ENCODE measurements around the gene ITFG1.
"Not testable (repeated sequence)": the region's sequence is repeated elsewhere in the genome, so short reads cannot be mapped to it uniquely, and the experiment has no call there.

ITFG1 gene

DNA sequence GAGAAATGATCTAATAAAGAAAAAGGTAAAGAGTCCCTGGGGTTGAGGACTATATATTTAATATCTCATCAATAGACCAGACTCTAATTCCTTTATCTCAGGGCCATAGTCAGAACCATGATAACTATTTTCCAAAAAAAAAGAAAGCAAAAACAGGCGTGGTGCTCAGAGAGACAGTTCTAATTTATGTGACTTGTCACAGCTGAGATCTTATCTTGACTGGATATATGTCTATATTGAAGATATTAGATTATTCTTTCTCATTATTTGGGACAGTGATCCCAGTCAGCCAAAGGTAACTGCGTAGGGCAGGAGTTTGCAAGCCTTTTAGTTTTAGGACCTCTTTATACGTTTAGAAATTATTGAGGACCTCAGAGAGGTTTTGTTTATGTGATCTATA, 52.4 kb downstream of the ITFG1 start:
- DNase-seq = no peak

DNA sequence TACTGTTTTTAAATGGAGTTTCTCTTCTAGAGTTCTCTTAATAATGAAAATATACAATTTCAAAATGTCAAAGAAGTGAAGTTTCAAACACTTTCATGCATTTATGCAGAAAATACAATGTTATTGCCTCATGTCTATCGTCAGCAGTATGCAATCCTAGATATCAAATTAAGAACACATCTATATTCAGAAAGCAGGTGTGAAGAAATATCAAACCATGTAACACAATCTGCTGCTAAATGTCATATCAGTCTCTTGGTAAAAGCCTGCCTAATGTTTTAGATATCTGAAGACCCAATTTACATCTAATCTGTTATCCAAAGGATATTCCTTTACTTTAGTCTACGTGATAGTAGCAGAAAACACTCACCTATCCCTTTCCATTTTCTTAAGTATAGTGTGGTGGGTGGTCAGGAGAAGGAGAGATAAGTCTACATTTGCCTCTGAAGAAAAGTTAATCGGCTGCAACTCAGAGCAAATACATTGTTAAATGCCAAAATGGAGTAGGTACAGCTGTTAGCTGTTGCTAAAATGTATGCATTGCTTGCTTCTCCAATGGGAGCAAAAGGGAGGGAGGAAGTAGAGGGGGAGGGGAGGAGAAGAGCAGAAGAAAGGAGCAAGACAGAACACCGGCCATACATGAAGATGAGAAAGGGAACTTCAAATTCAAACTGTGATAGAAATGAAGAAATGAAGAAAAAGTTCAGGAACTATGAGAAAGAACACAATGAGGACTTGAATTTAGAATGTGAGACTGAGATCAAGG, 64.9 kb downstream of the ITFG1 start:
- DNase-seq = no peak

DNA sequence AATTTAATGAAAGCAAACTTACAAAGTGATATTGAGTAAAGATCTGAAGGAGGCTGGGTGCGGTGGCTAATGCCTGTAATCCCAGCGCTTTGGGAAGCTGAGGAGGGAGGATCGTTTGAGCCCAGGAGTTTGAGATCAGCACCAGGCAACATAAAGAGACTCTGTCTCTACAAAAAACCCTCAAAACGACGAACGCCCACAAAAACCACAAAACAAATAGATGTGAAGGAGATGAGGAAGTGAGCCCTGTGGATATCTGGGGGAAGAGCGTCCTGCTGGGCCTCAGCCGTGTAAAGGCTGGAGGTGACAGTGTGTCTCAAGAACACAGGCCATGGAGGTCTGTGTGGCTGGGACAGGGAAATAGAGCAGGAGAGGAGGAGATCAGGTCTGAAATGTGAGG, 68.8 kb downstream of the ITFG1 start:
- no peak for DNase-seq

DNA sequence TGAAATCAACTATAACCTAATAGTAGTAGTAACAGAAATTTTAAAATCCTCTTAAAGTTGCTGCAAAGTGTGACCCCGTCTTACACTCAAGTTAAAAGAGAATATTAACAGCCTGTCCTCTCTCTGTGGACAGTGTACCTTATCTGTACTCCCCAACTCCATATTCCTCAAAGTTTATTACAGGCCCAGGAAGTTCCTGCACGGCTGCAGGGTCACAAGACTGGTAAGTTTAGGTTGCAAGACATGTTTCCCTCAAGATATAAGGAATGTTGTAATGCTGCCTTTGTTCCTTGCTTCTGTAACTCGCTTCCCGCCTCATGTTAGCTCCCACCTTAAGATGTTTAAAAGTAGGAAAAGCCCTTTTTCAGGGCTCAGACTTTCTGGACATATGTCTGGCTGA, 72.2 kb downstream of the ITFG1 start:
- DNase-seq = no peak

DNA sequence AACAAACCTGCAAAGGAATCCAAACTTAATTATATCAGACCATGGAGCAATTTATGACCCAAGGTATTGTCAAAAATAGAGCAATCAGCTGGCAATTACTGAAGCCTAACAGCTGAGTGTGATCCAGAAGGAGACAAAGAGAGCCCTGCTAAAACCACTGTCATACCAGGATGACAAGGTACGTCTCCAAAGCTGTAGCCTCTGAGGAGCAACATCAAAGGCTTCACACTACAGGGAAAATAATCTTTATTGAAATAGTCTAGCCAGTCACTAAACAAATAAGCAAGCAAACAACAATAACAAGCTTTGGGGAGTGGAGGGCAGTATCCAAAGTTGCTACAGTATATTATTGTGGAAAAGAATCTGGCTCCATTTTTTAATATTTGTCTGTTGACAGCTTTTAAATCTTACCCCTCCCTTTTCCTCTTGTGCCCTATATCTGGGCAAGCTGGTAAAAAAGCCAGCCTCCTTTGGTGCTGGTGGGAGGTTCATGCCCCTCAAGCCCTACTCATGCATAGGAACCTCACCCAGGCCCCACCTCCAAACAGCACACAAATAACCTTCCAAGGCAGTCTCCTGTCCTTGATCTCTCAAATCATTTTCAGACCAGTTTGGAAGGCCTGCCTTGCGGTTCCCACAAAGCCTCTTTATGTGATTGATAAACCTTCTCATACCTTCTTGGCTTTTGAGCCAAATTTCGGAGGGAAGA, 73.7 kb downstream of the ITFG1 start:
- no peak for DNase-seq

DNA sequence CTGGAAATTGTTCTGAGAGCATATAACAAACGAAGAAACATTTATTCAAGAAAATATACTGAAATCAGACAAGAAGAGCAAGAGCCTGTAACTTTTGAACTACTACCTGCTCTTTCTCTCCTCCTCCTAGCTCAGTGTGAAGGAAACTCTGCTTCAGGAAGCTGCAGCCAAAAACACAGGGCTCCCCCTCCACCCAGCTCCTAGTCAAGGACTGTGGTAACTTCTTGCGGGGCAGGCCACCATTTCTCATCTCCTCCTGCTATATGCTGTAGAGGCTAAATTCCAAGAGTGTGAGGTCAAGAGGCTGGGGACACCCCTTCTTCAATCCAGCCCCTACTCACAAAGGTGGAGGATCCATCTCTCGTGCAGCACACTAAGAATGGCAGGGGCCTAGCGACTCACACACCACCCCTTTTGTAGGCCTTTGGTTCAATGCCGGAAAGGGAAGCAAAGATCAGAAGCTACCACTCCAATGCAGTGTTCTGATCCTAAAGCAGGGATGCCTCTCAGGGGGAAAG, 74.6 kb downstream of the ITFG1 start:
- DNase-seq = no peak

DNA sequence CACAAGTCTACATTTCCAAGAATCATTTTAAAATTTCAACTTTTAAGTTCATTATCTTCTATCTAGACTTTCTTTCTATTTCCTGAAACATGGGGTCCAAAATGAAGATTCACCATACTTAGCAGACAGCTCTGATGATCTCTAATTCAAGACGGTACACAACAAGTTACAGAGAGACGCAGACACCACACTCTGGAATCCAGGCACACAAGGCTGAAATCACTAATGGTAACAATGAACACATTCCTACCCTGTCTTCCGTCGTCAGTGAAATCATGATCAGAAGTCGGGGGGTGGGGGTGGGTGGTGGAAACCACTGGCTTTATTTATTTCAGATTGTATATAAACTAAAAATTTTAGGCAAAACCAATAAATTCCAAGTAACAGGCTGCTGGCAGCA, 78.5 kb downstream of the ITFG1 start:
- DNase-seq = no peak

DNA sequence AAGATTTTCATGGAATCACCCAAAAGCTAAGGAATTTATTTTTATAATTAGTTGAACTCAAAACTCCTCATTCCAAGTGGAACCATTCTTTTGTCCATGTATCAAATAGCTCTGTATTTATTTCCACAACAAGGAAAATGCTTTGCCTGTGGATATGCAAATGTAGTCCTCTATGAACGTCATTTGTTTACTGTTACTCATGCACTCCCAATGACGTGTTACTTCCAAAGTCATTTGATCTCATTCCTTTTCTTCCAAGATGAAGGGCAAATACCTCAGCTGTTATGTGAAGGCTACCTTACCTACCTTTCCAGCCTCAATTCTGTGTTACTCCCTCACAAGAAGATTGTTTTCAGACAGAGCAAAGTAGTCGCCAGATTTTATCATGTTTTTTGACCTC, 83.7 kb downstream of the ITFG1 start:
- no peak for DNase-seq

DNA sequence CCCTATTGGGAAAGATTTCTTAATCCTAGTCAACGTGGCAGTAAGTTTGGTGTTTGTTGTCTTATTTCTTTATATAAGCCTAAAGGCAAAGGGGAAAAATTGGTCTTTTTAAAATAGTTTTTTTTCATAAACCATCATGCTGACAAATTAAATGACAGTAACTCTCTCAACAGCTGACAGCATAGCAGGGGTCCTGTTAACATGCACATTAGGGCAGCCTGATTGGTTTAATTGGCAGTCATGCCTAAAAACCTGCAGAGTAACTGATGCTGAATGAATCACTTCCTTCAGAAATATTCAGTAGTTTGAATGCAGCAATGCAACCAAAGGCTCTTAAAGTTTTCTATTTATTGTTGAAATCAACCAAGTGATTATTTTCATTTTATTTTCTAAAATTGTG, 85.4 kb downstream of the ITFG1 start:
- peak; percentile 63 for DNase-seq

DNA sequence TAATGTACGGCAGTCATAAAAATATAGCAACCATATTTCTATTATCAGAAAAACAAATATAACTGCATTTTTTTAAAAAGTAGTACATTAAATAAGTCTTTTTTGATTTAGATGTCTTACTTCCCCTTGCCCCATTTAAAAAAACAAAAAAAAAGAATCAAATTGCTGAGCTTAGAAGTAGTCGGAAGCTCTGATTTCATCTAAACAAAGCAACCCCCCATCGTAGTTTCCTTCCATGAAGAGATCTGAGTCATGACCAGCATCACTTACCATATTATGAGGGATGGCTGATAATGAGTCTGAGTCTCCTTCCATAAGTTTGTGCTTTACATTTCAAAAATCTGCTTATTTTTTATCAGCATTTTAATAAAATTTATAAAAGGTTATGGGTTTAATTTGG, 86.2 kb downstream of the ITFG1 start:
- DNase-seq = no peak

DNA sequence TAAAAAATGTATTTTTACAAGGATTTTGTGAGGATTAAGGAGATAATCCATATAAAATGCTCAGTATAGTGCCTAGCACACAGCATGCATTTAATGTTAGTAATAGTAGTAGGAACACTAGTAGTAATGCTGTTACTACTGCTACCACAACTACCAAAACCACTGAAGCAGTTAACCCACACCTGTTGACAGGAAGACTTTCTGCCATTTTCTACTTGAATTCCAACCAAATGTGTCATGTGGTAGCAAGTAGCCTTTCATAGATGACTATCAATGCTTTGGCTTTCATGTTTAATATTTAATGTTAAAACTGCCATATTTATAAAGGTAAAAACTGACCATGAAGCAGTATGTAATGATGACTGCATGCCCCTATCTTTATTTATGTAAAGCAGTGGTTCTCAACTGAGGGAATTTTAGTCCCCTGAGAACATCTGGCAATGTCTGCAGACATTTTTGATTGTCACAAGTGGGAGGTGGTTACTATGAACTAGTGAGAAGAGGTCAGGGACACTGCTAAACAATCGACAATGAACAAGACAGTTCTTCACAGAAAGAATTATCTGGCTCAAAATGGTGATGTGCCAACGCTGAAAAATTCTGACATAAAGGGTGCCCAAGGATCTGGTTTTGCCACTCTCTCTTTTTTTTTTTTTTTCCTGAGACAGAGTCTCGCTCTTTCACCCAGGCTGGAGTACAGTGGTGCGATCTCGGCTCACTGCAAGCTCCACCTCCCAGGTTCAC, 89.4 kb downstream of the ITFG1 start:
- DNase-seq = no peak

DNA sequence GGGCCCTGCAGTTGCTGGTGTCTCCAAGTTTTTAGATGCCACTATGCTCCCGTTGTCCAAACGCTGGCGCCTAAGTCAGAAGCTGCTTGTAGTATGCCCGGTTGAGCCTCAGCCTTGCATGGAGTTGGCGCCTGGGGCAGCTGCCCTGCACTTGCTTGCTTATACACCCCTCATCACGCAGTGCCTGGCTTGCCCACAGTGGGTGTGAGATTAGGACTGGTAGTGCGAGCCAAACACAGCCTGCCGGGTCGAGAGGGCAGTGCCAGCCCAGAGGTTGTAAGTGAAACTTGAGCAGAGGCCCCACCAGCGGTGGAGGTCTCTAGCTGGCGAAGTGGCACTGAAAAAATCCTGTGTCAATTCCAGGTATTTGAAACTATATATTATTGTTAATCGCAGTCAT, 90.3 kb downstream of the ITFG1 start:
- no peak for DNase-seq

DNA sequence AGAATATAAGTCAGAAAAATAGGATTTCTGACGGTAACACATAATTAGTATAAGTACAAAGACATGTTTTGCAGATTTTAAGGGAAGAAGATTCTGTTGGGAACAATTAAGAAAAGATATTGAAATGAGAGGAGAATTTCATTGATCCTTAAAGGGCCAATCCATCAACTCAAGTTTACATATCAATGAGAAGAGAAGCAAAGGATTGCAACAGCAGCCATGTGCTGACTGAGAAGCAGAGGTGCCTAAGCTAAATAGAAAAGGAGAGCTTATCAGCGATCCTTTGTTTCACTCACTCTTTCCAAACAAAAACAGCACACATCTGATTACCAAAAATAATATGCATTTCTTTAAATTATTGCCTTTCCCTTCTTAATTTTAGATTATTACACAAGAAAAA, 94.6 kb downstream of the ITFG1 start:
- DNase-seq = no peak

DNA sequence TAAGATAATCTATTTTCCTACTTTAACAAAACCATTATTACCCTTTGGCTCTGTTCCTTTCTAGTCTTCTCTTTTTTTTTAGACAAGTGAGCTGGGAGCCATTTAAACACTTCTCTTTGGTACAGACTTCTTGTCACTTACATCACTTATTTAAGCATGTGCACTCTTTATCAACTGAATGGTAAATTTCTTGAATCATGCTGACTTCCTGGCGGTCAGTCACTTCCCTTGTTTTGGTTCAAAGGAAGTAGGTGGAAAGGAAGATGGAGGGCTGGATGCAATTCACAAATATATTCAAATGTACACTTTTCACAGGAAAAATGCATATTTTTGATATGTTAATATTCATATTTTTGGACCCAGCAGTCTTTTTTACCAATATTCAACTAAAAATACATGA, 97.1 kb downstream of the ITFG1 start:
- DNase-seq = no peak

DNA sequence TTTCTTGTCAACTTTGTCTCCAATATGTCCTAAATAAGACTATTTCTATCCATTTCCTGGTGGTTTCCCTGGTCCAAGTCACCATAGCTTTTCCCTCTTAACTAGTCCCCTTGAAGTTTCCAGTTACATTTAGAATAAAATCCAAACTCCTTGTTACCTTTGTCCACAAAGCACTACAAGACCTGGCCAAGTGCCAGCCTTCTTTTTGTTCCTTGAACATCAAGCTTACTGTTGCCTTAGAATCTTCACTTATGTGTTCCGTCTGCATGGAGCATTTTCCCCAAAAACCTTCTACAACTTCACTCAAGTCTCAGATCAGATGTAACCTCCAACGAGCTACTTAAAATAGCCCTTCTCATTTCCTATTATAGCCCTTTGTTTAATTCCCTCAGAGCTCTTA, 101.4 kb downstream of the ITFG1 start:
- DNase-seq = no peak

DNA sequence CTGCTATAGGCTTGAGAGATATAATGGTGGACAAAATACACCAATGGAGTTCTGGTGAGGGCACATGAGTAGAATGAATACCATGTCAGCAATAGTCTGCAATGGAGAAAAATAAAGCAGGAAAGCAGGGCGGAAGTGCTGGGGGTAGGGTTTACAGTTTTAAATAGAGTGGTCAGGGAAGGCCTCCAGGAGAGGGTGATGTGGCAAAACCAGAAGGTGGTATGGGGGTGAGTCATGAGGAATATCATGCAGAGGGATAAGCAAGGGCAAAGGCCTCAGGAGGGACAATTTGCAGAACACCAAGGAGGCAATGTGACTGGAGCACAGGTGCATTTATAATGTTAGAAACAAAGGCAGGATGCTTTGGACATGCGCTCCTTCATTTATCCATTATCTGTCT, 102.0 kb downstream of the ITFG1 start:
- DNase-seq = no peak

DNA sequence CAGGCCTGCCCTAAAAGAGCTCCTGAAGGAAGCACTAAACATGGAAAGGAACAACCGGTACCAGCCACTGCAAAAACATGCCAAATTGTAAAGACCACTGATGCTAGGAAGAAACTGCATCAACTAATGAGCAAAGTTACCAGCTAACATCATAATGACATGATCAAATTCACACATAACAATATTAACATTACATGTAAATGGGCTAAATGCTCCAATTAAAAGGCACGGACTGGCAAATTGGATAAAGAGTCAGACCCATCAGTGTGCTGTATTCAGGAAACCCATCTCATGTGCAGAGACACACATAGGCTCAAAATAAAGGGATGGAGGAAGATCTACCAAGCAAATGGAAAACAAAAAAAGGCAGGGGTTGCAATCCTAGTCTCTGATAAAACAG, 111.8 kb downstream of the ITFG1 start:
- not testable (repeated sequence) for DNase-seq

DNA sequence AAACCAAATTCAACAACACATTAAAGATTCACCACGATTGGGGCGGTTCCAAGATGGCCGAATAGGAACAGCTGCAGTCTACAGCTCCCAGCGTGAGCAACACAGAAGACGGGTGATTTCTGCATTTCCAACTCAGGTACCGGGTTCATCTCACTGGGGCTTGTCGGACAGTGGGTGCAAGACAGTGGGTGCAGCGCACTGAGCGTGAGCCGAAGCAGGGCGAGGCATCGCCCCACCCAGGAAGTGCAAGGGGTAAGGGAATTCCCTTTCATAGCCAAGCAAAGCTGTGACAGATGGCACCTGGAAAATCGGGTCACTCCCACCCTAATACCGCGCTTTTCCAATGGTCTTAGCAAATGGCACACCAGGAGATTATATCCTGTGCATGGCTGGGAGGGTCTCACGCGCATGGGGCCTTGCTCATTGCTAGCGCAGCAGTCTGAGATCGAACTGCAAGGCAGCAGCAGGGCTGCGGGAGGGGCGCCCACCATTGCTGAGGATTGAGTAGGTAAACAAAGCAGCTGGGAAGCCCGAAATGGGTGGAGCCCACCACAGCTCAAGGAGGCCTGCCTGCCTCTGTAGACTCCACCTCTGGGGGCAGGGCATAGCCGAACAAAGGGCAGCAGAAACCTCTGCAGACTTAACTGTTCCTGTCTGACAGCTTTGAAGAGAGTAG, 113.7 kb downstream of the ITFG1 start:
- not testable (repeated sequence) for DNase-seq

DNA sequence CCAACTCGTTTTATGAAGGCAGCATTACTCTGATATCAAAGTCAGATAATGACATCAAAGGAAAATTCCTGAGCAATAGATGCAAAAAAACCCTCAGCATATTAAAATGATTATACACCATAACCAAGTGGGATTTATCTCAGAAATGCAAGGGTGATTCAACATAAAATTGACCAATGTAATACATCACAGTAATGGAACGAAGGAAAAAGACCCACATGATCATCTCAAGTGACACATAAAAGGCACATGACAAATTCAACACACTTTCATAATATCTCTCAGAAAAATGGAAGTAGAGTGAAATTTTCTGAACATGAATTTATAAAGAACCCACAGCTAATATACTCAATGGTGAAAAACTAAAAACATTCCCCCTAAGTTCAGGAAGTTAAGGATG, 118.8 kb downstream of the ITFG1 start:
- DNase-seq = no peak

DNA sequence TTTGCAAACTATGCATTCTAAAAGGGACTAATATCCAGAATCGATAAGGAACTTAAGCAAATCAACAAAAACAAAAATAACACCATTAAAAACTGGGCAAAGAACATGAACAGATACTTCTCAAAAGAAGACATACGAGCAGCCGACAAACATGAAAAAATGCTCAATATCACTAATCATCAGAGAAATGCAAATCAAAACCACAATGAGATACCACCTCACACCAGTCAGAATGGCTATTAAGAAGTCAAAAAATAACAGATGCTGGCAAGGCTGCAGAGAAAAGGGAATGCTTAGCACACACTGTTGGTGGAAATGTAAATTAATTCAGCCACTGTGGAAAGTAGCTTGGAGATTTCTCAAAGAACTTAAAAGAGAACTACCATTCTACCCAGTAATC, 130.3 kb downstream of the ITFG1 start:
- not testable (repeated sequence) for DNase-seq

DNA sequence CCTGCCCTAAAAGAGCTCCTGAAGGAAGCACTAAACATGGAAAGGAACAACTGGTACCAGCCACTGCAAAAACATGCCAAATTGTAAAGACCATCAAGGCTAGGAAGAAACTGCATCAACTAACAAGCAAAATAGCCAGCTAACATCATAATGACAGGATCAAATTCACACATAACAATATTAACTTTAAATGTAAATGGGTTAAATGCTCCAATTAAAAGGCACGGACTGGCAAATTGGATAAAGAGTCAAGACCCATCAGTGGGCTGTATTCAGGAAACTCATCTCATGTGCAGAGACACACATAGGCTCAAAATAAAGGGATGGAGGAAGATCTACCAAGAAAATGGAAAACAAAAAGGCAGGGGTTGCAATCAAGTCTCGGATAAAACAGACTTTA, 136.6 kb downstream of the ITFG1 start:
- not testable (repeated sequence) for DNase-seq

DNA sequence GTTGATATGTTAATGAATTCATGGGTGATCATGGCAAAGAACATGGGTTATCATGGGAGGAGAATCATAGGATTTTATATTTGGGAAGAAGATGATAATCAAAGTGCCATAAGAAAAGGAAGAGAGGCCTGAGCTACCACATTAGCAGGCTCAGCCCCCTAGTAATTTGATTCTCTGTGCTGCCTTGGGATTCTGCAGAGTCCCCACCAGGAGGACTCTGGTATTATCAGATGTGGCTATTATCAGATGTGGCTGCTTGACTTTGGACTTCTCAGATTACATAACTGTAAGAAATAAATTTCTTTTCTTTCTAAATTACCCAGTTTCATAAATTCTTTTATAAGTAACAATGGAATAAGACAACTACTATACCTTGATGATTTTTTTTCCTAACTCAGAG, 137.6 kb downstream of the ITFG1 start:
- DNase-seq = no peak

Data from eye (tissue), 1 donor.